ENCODE data around the gene DCP1A. TPM values are rescaled to one million over a fixed set of nuclear protein-coding genes. Genes with fewer than 3 reads are reported as not detected.

Gene DCP1A
- total and polyA plus RNA-seq, 2 of the 13 experiments (the other 11 are each of a cell fraction or from before 2014, with no cell fraction given), result 14.2 to 41.2 TPM

DNA sequence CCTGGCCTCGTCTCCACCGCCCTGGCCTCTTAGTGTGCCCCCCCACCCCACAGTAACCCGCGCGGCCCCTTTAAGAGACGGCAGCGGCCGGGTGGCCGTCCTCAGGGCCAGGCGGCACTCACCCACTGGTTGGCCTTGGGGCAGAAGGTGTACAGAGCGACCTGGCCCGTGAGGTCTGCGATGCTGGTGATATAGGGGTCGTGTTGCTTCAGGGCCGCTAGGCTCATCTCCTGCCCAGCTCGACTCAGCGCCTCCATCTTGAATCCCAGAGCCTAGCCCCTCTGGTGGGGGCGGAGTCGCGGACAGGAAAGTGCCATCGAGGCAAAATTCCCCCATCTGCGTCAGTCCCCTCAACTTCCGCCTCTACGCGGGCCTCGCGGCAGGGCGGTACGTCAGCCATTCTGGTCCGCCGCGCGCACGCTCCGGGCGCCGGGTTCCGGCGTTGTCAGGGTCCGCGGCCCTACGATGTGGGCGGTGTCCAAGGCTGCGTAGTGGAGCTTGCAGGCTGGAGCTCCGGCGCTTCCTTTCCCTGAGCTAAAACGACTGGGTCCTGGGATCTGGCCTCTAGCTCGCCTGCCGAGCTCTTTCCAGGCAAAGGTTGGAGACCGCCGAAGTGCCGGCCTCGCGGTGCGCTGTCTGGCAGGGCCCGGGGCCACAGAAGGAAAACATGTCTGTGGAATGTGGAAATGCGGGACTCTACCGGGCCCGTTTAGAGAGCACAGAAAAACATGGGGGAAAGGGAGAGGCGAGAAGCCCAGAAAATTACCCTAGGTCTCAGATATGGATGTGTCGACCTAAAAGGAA lies at the start of gene DCP1A (continued):
- TF ChIP-seq, protein P1, sequence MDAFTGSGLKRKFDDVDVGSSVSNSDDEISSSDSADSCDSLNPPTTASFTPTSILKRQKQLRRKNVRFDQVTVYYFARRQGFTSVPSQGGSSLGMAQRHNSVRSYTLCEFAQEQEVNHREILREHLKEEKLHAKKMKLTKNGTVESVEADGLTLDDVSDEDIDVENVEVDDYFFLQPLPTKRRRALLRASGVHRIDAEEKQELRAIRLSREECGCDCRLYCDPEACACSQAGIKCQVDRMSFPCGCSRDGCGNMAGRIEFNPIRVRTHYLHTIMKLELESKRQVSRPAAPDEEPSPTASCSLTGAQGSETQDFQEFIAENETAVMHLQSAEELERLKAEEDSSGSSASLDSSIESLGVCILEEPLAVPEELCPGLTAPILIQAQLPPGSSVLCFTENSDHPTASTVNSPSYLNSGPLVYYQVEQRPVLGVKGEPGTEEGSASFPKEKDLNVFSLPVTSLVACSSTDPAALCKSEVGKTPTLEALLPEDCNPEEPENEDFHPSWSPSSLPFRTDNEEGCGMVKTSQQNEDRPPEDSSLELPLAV (CRISPR knock-in tag; conservative IDR thresholded peaks at IDR 0.05; ENCODE audit: low read depth), result no peak
- TF ChIP-seq NR2F6 (IDR thresholded peaks at IDR 0.05), result no peak
- peak; percentile 79 for TF ChIP-seq NR2F6 (CRISPR knock-in tag; IDR thresholded peaks at IDR 0.05)
- peak; percentile 80 for TF ChIP-seq ZNF136 (CRISPR knock-in tag; IDR thresholded peaks at IDR 0.05; ENCODE audit: low read depth)
- no peak for TF ChIP-seq ZSCAN25 (CRISPR knock-in tag; IDR thresholded peaks at IDR 0.05)
- TF ChIP-seq ZFP41 (CRISPR knock-in tag; IDR thresholded peaks at IDR 0.05; ENCODE audit: borderline replicate concordance), result no peak; the same call in 1 of the 2 replicates
- peak; percentile 33; the same call in 1 of the 2 replicates for TF ChIP-seq EHMT2 (IDR thresholded peaks at IDR 0.05; ENCODE audit: borderline replicate concordance, low read depth, low read length)
- no peak for TF ChIP-seq MYNN (CRISPR knock-in tag; IDR thresholded peaks at IDR 0.05; ENCODE audit: low read depth)
- TF ChIP-seq SP2 (CRISPR knock-in tag; IDR thresholded peaks at IDR 0.05), result peak; percentile 78
- peak; percentile 94; the same call in 1 of the 2 replicates for TF ChIP-seq ZNF564 (CRISPR knock-in tag; IDR thresholded peaks at IDR 0.05)
- TF ChIP-seq FOXK2 (IDR thresholded peaks at IDR 0.05), result peak; percentile 63; the same call in 1 of the 2 replicates
- TF ChIP-seq SP1 (IDR thresholded peaks at IDR 0.05), result no peak
- TF ChIP-seq SP1 (CRISPR knock-in tag; IDR thresholded peaks at IDR 0.05), result peak; percentile 98
- TF ChIP-seq PHF5A (CRISPR knock-in tag; IDR thresholded peaks at IDR 0.05; ENCODE audit: low read depth, unreplicated experiment), result peak; percentile 98
- TF ChIP-seq ZNF781 (CRISPR knock-in tag; IDR thresholded peaks at IDR 0.05; ENCODE audit: borderline replicate concordance, not compliant biosample characterization), result peak; percentile 88
- TF ChIP-seq ZBTB1 (CRISPR knock-in tag; IDR thresholded peaks at IDR 0.05; ENCODE audit: borderline replicate concordance), result 0 out of 2 replicates have a peak, but pooled peaks have one; percentile 14
- TF ChIP-seq FOXA3 (CRISPR knock-in tag; IDR thresholded peaks at IDR 0.05), result peak; percentile 81
- TF ChIP-seq, protein P2, sequence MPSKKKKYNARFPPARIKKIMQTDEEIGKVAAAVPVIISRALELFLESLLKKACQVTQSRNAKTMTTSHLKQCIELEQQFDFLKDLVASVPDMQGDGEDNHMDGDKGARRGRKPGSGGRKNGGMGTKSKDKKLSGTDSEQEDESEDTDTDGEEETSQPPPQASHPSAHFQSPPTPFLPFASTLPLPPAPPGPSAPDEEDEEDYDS (CRISPR knock-in tag; IDR thresholded peaks at IDR 0.05), result peak; percentile 90
- peak; percentile 87 for TF ChIP-seq IKZF4 (CRISPR knock-in tag; IDR thresholded peaks at IDR 0.05; ENCODE audit: borderline replicate concordance, low read depth, not compliant biosample characterization)
- peak; percentile 91; the same call in 1 of the 2 replicates for TF ChIP-seq HOXA5 (CRISPR knock-in tag; IDR thresholded peaks at IDR 0.05)
- peak; percentile 98 for TF ChIP-seq SALL1 (CRISPR knock-in tag; IDR thresholded peaks at IDR 0.05)
- peak; percentile 96 for TF ChIP-seq HDAC2 (CRISPR knock-in tag; IDR thresholded peaks at IDR 0.05)
- TF ChIP-seq, protein P3, sequence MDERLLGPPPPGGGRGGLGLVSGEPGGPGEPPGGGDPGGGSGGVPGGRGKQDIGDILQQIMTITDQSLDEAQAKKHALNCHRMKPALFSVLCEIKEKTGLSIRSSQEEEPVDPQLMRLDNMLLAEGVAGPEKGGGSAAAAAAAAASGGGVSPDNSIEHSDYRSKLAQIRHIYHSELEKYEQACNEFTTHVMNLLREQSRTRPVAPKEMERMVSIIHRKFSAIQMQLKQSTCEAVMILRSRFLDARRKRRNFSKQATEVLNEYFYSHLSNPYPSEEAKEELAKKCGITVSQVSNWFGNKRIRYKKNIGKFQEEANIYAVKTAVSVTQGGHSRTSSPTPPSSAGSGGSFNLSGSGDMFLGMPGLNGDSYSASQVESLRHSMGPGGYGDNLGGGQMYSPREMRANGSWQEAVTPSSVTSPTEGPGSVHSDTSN (CRISPR knock-in tag; IDR thresholded peaks at IDR 0.05), result peak; percentile 40; the same call in 1 of the 2 replicates
- peak; percentile 96 for TF ChIP-seq RFXAP (CRISPR knock-in tag; IDR thresholded peaks at IDR 0.05; ENCODE audit: borderline replicate concordance)
- TF ChIP-seq, protein P4, sequence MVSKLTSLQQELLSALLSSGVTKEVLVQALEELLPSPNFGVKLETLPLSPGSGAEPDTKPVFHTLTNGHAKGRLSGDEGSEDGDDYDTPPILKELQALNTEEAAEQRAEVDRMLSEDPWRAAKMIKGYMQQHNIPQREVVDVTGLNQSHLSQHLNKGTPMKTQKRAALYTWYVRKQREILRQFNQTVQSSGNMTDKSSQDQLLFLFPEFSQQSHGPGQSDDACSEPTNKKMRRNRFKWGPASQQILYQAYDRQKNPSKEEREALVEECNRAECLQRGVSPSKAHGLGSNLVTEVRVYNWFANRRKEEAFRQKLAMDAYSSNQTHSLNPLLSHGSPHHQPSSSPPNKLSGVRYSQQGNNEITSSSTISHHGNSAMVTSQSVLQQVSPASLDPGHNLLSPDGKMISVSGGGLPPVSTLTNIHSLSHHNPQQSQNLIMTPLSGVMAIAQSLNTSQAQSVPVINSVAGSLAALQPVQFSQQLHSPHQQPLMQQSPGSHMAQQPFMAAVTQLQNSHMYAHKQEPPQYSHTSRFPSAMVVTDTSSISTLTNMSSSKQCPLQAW (CRISPR knock-in tag; IDR thresholded peaks at IDR 0.05), result peak; percentile 99
- peak; percentile 88 for TF ChIP-seq ZBTB21 (CRISPR knock-in tag; IDR thresholded peaks at IDR 0.05)
- TF ChIP-seq ZFP62 (CRISPR knock-in tag; IDR thresholded peaks at IDR 0.05), result no peak
